ENCODE data around the gene ARHGAP32.
"Not testable (repeated sequence)": the region's sequence is repeated elsewhere in the genome, so short reads cannot be mapped to it uniquely, and the experiment has no call there.

The ARHGAP32 gene

DNA sequence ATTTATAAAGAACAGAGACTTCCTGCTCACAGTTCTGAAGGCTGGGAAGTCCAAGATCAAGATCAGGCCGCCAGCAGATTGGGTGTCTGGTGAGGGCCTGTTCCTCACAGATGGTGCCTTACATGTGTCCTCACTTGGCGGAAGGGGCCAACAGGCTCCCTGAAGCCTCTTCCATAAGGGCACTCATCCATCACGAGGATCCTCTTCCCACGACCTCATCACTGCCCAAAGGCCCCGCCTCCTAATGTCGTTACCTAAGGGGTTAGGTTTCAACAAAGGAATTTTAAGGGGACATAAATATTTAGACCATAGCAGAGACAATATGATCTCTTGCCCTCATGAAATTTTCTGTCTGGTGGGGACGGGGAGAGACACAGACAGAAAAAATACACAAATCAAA lies 268.0 kb downstream of the ARHGAP32 start:
- no peaks in the 10 kb centered on the region for H3K36me3 ChIP-seq (replicated peaks; ENCODE audit: low read depth, low read length)
- 0 out of 2 replicates have a peak, but pooled peaks cover 8% of the 10 kb centered on the region for H3K27me3 ChIP-seq (ENCODE audit: low read depth, low read length)
- H4K20me1 ChIP-seq (ENCODE audit: insufficient read depth, low read length), result no peaks in the 10 kb centered on the region
- H3K4me2 ChIP-seq (ENCODE audit: low read length), result no peak overlapping the region
- H3K4me1 ChIP-seq (ENCODE audit: low read length), result peaks cover 27% of the 10 kb centered on the region
- TF ChIP-seq, protein P1, sequence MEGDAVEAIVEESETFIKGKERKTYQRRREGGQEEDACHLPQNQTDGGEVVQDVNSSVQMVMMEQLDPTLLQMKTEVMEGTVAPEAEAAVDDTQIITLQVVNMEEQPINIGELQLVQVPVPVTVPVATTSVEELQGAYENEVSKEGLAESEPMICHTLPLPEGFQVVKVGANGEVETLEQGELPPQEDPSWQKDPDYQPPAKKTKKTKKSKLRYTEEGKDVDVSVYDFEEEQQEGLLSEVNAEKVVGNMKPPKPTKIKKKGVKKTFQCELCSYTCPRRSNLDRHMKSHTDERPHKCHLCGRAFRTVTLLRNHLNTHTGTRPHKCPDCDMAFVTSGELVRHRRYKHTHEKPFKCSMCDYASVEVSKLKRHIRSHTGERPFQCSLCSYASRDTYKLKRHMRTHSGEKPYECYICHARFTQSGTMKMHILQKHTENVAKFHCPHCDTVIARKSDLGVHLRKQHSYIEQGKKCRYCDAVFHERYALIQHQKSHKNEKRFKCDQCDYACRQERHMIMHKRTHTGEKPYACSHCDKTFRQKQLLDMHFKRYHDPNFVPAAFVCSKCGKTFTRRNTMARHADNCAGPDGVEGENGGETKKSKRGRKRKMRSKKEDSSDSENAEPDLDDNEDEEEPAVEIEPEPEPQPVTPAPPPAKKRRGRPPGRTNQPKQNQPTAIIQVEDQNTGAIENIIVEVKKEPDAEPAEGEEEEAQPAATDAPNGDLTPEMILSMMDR (IDR thresholded peaks at IDR 0.05; ENCODE audit: low read depth, low read length), result no peak
- TF ChIP-seq EZH2phosphoT487 (IDR thresholded peaks at IDR 0.05; ENCODE audit: low read depth), result no peak
- no peaks in the 10 kb centered on the region for H3K79me2 ChIP-seq (ENCODE audit: low read length)
- no peaks in the 10 kb centered on the region for H3K9me3 ChIP-seq (ENCODE audit: insufficient read depth, low read length)
- H3K4me3 ChIP-seq (ENCODE audit: low read length), result no peak overlapping the region
- no peak overlapping the region for H3K27ac ChIP-seq (ENCODE audit: low read length)
- H3K9ac ChIP-seq (ENCODE audit: low read length), result no peak overlapping the region
- no peak overlapping the region for H2AFZ ChIP-seq (ENCODE audit: low read depth, low read length)

DNA sequence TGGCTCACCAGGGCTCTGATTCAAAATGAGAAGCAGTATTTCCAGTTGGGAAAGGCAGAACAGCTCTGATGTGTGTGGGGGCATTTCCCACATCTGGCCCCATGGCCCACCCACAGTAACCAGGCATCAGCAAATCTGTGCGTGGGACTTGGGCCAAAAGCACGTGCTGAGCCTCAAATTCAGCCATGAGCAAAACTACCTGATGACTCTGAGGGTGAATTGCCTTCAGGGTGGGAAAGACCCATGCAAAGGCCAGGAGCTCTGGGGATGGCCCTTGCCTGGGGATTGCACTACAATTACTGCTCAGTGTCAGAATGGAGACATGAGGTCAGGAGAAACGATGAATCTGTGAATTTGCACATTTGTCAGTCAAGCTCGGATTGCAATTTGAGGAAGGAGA lies 270.3 kb downstream of the ARHGAP32 start:
- no peaks in the 10 kb centered on the region for H3K79me2 ChIP-seq (ENCODE audit: low read length)
- H3K27ac ChIP-seq (ENCODE audit: low read length), result no peak overlapping the region
- no peak overlapping the region for H3K4me3 ChIP-seq (ENCODE audit: low read length)
- H3K4me1 ChIP-seq (ENCODE audit: low read length), result peaks cover 33% of the 10 kb centered on the region
- H3K9me3 ChIP-seq (ENCODE audit: insufficient read depth, low read length), result no peaks in the 10 kb centered on the region
- H3K36me3 ChIP-seq (replicated peaks; ENCODE audit: low read depth, low read length), result no peaks in the 10 kb centered on the region
- no peak overlapping the region for H3K4me2 ChIP-seq (ENCODE audit: low read length)
- H3K27me3 ChIP-seq (ENCODE audit: low read depth, low read length), result 0 out of 2 replicates have a peak, but pooled peaks cover 8% of the 10 kb centered on the region
- TF ChIP-seq, protein P1 (IDR thresholded peaks at IDR 0.05; ENCODE audit: low read depth, low read length), result no peak
- TF ChIP-seq EZH2phosphoT487 (IDR thresholded peaks at IDR 0.05; ENCODE audit: low read depth), result no peak
- no peak overlapping the region for H3K9ac ChIP-seq (ENCODE audit: low read length)
- H2AFZ ChIP-seq (ENCODE audit: low read depth, low read length), result no peak overlapping the region
- no peaks in the 10 kb centered on the region for H4K20me1 ChIP-seq (ENCODE audit: insufficient read depth, low read length)

DNA sequence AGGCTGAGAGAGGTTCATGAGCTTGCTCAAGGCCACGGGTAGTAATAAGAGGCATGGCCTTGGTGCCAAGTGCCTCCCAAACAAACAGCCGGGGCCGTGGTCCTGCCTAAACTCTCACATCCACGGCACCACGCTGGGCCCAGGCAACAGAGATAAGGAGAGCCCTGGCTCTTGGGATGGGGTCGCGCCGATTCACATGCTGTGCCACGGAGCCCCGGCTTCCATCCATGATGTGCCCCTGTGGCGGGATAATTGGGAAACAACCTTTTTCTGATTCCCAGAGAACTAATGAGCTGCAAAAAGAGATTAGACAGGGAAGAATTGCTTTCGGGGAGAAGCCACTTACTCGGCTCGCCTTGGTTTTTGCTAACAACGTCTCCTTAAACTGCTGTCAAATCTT lies 271.5 kb downstream of the ARHGAP32 start:
- Histone ChIP-seq H3K4me3 (ENCODE audit: low read length) (no peak overlapping the region), H3K36me3 (replicated peaks; ENCODE audit: low read depth, low read length) (no peaks in the 10 kb centered on the region), H3K27me3 (ENCODE audit: low read depth, low read length) (0 out of 2 replicates have a peak, but pooled peaks cover 6% of the 10 kb centered on the region), H3K79me2 (ENCODE audit: low read length) (no peaks in the 10 kb centered on the region), H3K27ac (ENCODE audit: low read length) (no peak overlapping the region), H4K20me1 (ENCODE audit: insufficient read depth, low read length) (no peaks in the 10 kb centered on the region), H2AFZ (ENCODE audit: low read depth, low read length) (no peak overlapping the region), H3K4me2 (ENCODE audit: low read length) (no peak overlapping the region), H3K9ac (ENCODE audit: low read length) (no peak overlapping the region), H3K9me3 (ENCODE audit: insufficient read depth, low read length) (no peaks in the 10 kb centered on the region), H3K4me1 (ENCODE audit: low read length) (peaks cover 38% of the 10 kb centered on the region)
- TF ChIP-seq EZH2phosphoT487 (IDR thresholded peaks at IDR 0.05; ENCODE audit: low read depth), result no peak
- TF ChIP-seq, protein P1 (IDR thresholded peaks at IDR 0.05; ENCODE audit: low read depth, low read length), result no peak

DNA sequence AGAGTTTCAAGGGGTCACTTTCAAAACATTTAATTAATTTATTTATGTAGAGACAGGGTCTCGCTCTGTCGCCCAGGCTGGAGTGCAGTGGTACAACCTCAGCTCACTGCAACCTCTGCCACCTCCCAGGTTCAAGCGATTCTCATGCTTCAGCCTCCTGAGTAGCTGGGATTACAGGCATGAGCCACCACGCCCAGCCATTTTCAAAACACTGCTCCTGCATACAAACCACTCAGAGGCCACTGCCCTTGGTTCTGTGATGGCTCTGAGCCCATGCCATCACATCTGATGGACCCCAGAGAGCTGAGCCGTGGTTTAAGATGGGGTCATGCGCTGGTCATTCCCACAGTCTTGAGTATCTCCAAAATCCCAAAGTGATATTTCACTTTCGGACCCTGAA lies 272.5 kb downstream of the ARHGAP32 start:
- not testable (repeated sequence) for H2AFZ ChIP-seq (ENCODE audit: low read depth, low read length); H3K36me3 ChIP-seq (replicated peaks; ENCODE audit: low read depth, low read length); H3K27ac ChIP-seq (ENCODE audit: low read length); H3K27me3 ChIP-seq (ENCODE audit: low read depth, low read length); H3K4me3 ChIP-seq (ENCODE audit: low read length); H3K9ac ChIP-seq (ENCODE audit: low read length); H3K9me3 ChIP-seq (ENCODE audit: insufficient read depth, low read length); H4K20me1 ChIP-seq (ENCODE audit: insufficient read depth, low read length); H3K79me2 ChIP-seq (ENCODE audit: low read length)
- H3K4me2 ChIP-seq (ENCODE audit: low read length), result peak overlapping the region; percentile 71
- peaks cover 38% of the 10 kb centered on the region for H3K4me1 ChIP-seq (ENCODE audit: low read length)
